ENCODE data around the gene LILRA1.

DNA sequence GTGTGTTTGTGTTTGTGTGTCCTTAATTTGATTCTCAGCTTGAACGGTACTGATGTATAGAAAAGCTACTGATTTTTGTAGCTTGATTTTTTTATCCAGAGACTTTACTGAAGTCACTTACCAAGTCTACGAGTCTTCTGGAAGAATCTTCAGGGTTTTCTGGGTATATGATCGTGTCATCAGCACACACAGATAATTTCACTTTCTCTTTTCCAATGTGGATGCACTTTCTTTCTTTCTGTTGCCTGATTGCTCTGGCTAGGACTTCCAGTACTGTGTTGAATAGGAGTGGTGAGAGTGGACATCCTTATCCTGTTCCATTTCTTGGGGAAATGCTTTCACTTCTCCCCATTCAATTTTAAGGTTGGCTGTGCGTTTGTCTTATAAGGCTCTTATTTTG lies 29.0 kb downstream of the LILRA1 start:
- TF ChIP-seq, protein P1, sequence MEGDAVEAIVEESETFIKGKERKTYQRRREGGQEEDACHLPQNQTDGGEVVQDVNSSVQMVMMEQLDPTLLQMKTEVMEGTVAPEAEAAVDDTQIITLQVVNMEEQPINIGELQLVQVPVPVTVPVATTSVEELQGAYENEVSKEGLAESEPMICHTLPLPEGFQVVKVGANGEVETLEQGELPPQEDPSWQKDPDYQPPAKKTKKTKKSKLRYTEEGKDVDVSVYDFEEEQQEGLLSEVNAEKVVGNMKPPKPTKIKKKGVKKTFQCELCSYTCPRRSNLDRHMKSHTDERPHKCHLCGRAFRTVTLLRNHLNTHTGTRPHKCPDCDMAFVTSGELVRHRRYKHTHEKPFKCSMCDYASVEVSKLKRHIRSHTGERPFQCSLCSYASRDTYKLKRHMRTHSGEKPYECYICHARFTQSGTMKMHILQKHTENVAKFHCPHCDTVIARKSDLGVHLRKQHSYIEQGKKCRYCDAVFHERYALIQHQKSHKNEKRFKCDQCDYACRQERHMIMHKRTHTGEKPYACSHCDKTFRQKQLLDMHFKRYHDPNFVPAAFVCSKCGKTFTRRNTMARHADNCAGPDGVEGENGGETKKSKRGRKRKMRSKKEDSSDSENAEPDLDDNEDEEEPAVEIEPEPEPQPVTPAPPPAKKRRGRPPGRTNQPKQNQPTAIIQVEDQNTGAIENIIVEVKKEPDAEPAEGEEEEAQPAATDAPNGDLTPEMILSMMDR (IDR thresholded peaks at IDR 0.05; ENCODE audit: insufficient read depth, low read length), result no peak
- TF ChIP-seq POLR2AphosphoS5 (IDR thresholded peaks at IDR 0.05; ENCODE audit: low read depth), result no peak
- TF ChIP-seq, protein P2, sequence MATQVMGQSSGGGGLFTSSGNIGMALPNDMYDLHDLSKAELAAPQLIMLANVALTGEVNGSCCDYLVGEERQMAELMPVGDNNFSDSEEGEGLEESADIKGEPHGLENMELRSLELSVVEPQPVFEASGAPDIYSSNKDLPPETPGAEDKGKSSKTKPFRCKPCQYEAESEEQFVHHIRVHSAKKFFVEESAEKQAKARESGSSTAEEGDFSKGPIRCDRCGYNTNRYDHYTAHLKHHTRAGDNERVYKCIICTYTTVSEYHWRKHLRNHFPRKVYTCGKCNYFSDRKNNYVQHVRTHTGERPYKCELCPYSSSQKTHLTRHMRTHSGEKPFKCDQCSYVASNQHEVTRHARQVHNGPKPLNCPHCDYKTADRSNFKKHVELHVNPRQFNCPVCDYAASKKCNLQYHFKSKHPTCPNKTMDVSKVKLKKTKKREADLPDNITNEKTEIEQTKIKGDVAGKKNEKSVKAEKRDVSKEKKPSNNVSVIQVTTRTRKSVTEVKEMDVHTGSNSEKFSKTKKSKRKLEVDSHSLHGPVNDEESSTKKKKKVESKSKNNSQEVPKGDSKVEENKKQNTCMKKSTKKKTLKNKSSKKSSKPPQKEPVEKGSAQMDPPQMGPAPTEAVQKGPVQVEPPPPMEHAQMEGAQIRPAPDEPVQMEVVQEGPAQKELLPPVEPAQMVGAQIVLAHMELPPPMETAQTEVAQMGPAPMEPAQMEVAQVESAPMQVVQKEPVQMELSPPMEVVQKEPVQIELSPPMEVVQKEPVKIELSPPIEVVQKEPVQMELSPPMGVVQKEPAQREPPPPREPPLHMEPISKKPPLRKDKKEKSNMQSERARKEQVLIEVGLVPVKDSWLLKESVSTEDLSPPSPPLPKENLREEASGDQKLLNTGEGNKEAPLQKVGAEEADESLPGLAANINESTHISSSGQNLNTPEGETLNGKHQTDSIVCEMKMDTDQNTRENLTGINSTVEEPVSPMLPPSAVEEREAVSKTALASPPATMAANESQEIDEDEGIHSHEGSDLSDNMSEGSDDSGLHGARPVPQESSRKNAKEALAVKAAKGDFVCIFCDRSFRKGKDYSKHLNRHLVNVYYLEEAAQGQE (IDR thresholded peaks at IDR 0.05; ENCODE audit: insufficient replicate concordance, low read depth), result no peak

Data from HL-60 (cell line).